Measurements from ENCODE around the gene SGMS1.
"Not testable (repeated sequence)": the region's sequence is repeated elsewhere in the genome, so short reads cannot be mapped to it uniquely, and the experiment has no call there.

SGMS1 gene

GRCh38 chr10:50304660-50305059 is 319.1 kb downstream of the SGMS1 start:
- DNase-seq (ENCODE audit: low spot score) = no peak

GRCh38 chr10:50299948-50300669 is 323.6 kb downstream of the SGMS1 start:
- DNase-seq (ENCODE audit: low spot score) = no peak

DNA sequence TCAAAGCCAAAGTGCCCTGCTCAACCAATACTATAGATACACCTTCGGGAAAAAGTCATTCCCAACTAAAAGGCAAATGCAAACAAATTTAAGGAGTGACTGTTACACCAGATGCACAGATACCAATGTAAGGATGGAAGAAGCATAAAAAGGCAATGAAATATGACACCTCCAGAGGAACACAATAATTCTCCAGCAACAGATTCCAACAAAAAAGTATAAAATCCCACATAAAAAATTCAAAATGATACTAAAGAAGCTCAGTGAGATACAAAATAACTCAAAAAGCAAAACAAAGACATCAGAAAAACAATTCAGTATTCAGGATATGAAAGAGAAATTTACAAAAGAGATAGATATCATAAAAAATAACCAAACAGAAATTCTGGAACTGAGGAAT is 328.4 kb downstream of the SGMS1 start:
- DNase-seq (ENCODE audit: low spot score) = no peak

- DNase-seq (ENCODE audit: low spot score) = no peak
Measured at GRCh38 chr10:50294582-50294981, 329.2 kb downstream of the SGMS1 start.

DNA sequence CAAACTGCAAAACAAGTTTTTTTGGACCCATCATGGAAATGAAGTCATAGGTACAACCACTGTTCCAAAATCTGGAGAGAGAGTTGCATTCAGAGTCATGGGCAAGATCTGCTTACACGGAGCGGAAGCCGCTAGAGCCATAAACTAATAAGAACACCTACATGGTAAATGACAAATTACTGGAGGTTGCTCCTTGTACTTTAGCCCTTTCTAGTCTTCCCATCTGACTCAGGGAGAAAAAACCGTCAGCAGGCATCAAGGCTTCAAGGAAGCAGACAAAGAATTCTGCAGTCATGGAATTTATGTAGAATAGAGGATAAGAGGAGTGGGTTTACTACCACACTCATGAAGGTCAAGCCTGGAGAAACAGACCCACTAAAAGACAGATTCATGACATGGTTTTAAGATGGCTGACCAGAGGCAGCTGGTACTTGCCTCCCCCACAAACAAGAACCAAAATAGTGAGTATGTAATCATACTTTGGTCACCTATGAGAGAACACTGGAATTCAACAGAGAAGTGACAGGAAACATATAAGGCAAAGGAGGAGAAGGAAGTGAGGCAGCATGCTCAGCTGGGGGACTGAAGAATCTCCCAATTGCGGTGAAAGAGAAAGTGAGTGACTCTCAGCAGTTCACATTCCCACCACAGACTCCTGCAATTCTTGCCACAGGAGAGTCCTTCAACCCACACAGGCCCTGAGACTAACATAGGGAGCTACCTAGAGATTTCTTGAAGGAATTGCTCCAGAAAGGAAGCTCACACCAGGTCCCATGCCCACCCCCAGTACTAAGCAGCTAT is 330.0 kb downstream of the SGMS1 start:
- no peak for DNase-seq (ENCODE audit: low spot score)

- peak; percentile 40 for DNase-seq (ENCODE audit: low spot score)
Measured at GRCh38 chr10:50291261-50291850, 332.4 kb downstream of the SGMS1 start.

DNA sequence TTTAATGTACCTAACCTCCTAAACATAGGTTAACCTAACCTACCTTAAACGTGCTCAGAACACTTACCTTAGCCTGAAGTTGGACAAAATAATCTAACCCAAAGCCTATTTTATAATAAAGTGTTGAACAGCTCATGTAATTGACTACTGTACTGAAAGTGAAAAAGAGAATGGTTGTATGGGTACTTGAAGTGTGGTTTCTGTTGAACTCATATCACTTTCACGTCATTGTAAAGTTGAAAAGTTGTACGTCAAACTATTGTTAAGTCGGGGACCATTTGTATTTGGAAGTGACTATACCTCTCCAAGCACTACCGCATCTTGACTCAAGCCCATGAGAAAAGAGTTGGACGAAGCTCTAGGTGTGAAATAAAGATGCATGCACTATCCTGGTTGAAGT is 334.6 kb downstream of the SGMS1 start:
- DNase-seq (ENCODE audit: low spot score) = no peak

GRCh38 chr10:50286996-50287803 is 336.6 kb downstream of the SGMS1 start:
- DNase-seq (ENCODE audit: low spot score) = no peak

- DNase-seq (ENCODE audit: low spot score) = no peak
Measured at GRCh38 chr10:50286517-50286916, 337.2 kb downstream of the SGMS1 start.

GRCh38 chr10:50281967-50282522 is 341.7 kb downstream of the SGMS1 start:
- DNase-seq (ENCODE audit: low spot score) = no peak

DNA sequence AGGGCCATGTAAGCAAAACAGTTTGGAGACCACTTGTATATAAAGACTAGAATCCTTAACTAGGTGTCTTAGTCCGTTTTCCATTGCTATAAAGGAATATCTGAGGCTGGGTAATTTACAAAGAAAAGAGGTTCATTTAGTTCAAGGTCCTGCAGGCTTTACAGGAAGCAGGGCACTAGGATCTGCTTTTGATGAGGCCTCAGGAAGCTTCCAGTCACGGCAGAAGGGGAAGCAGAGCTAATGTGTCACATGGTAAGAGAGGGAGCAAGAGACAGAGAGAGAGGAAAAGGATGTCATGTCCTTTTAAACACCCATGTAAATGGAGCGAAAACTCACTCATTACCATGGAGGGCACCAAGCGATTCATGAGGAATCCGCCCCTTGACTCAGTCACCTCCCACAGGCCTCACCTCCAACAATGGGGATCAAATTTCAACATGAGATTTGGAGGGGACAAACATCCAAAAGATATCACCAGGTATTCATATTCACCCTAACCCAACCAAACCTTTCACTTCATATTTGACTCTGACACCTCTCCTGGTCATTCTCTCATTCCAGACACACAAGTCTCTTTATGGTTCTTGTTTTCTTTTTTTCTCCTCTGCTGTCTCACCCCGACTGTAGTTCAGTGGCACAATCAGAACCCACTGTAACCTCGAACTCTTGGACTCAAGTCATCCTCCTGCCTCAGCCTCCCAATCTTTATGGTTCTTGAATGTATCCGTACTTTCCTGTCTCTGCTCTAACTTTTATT is 342.4 kb downstream of the SGMS1 start:
- DNase-seq (ENCODE audit: low spot score) = no peak

- no peak for DNase-seq (ENCODE audit: low spot score)
Measured at GRCh38 chr10:50280049-50280841, 343.5 kb downstream of the SGMS1 start.

DNA sequence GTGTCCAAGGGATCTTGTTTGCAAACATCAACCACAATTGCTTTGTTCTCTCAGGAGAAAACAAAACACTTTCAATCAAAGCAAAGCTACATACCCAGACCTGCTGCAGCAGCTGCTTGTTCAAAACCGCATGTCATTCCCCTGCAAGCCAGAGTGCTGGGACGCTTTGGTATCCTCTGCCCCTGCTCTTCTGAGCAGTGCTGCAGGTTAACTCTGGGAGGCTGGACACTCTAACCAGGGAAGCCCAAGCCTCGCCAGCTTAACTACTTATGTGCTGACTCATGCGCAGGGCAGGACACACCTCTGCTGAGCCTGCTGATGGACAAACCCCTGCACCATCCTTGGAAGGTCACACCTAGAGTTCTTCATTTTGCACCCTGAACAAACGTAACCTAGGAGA is 344.3 kb downstream of the SGMS1 start:
- peak; percentile 27 for DNase-seq (ENCODE audit: low spot score)

- peak; percentile 65 for DNase-seq (ENCODE audit: low spot score)
Measured at GRCh38 chr10:50275650-50276235, 348.0 kb downstream of the SGMS1 start.

- no peak for DNase-seq (ENCODE audit: low spot score)
Measured at GRCh38 chr10:50272531-50272930, 351.2 kb downstream of the SGMS1 start.

DNA sequence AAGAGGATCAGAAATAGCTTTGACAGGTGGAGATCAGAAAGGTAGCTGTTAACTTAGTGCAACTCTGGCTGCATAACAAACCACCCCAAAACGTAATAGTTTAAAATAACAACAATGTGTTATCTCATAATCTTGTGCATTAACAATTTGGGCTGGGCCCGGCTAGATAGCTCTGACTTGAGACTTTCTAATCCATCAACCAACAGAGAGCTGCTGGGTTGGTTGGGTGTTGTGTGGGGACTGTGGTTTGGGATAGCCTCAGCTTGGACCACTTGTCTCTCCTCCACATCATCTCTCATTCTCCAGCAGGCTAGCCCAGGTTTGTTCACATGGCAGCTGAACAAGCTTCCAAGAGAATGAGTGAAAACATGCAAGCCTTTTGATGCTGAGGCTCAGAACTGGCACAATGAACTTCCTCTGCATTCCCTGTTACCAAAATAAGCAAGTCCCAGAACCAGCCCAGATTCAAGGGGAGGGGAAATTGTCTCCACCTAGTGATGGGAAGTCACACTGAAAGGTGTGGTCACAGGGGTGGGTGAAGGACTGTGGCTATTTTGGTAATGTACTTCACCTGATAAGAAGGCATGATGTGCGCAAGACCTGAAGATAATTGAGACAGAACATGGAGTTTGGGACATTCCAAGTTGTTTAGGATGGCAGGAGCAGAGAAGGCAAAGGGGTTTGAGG is 352.0 kb downstream of the SGMS1 start:
- DNase-seq (ENCODE audit: low spot score) = no peak

GRCh38 chr10:50267877-50268276 is 355.9 kb downstream of the SGMS1 start:
- not testable (repeated sequence) for DNase-seq (ENCODE audit: low spot score)

DNA sequence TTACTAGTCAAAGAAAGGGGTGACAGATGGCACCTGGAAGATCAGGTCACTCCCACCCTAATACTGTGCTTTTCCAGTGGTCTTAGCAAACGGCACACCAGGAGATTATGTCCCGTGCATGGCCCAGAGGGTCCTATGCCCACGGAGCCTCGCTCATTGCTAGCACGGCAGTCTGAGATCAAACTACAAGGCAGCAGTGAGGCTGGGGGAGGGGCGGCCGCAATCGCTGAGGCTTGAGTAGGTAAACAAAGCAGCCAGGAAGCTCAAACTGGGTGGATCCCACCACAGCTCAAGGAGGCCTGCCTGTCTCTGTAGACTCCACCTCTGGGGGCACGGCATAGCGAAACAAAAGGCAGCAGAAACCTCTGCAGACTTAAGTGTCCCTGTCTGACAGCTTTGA is 361.1 kb downstream of the SGMS1 start:
- DNase-seq (ENCODE audit: low spot score) = not testable (repeated sequence)

DNA sequence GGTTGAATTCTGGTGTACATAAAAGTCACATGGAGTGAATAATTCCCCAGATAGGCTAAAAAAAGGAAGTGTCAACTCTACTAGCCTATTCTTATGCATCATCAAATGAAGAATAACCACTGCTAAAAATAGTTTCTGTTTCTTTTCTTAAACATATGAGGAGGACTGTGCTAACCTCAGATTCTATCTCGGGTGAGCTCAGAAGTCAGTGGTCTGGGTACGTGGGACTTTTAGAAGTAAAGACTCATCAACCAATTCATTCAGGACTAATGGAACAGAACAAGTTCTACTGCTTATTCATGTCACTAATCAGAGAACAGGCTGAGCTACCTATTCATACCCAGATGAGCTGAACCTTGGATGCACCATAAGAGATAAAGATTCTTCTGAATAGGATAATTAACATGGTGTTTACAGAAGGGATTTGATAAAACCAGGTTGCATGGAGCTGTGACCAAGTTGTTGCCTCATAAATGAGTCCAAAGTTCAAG is 362.9 kb downstream of the SGMS1 start:
- no peak for DNase-seq (ENCODE audit: low spot score)
